GM12878 (cell line): ENCODE results near the gene PGM5. TPM values are rescaled to one million over a fixed set of nuclear protein-coding genes. Genes with fewer than 3 reads are reported as not detected.

Source experiments
- ATAC-seq: fragments of 200-7000 bp; cut with Tn5 transposase; 3 replicates; pipeline ENCODE4 v1.9.1; 2020; ENCODE audit warnings: mild to moderate bottlenecking, moderate library complexity
- BruUV-seq: library from RNA; stranded (reverse); fragments of 400-500 nt; replicated peaks from 2 replicates; lab custom pipeline; 2021; lab: Mats Ljungman, UMichigan
- CTCF ChIA-PET: fragments of 300-600 bp; sonication (Branson Sonifier 250); formaldehyde crosslinking; extraction: SDS; loops from one replicate; lab custom pipeline; 2021; ENCODE audit warnings: inconsistent platforms; lab: Yijun Ruan, JAX
- POLR2A ChIA-PET: fragments of 350-600 bp; formaldehyde crosslinking; extraction: SDS; loops from one replicate; lab custom pipeline; 2021; ENCODE audit warnings: inconsistent platforms; lab: Charles Lee
- RAD21 ChIA-PET: fragments of 300-600 bp; sonication (Branson Sonifier 250); formaldehyde crosslinking; loops from one replicate; lab custom pipeline; 2023; ENCODE audit warnings: antibody characterized with exemption; ENCODE audit not compliant: unreplicated experiment; lab: Charles Lee
- SMC1A ChIA-PET: fragments of 300-600 bp; sonication (Branson Sonifier 250); formaldehyde crosslinking; loops from one replicate; lab custom pipeline; 2023; ENCODE audit not compliant: unreplicated experiment, uncharacterized antibody; lab: Charles Lee
- DNase-seq: peaks from one replicate; pipeline ENCODE4 v3.0.0-alpha.2; 2011; ENCODE audit warnings: low read depth, low spot score
- FAIRE-seq: peaks from 3 replicates; lab custom pipeline; 2011; peaks lifted over from hg19 to GRCh38; lab: Jason Lieb, UNC
- H2AFZ ChIP-seq: 2 replicates; pipeline ENCODE4 v1.6.0; 2011; ENCODE audit warnings: low read depth, low read length, control low read depth; ENCODE audit not compliant: control insufficient read depth
- H3K27ac ChIP-seq: 2 replicates; pipeline ENCODE4 v1.5.1; 2011; ENCODE audit warnings: control low read depth; ENCODE audit not compliant: control insufficient read depth, insufficient read depth
- H3K27me3 ChIP-seq, 2 experiments: replicated peaks in 1 of 2; 2 replicates each; pipeline versions ENCODE4 v1.6.0 to v1.6.1; 2011; ENCODE audit warnings: low read length in 1 of 2; ENCODE audit not compliant: control insufficient read depth in 2 of 2, insufficient read depth in 2 of 2
- H3K36me3 ChIP-seq, 2 experiments: 2 replicates each; pipeline ENCODE4 v1.5.1; 2011; ENCODE audit warnings: low read length in 1 of 2; ENCODE audit not compliant: control insufficient read depth in 2 of 2, insufficient read depth in 2 of 2
- H3K4me1 ChIP-seq: 2 replicates; pipeline ENCODE4 v1.6.1; 2011; ENCODE audit warnings: mild to moderate bottlenecking, low read length, moderate library complexity, mixed read lengths; ENCODE audit not compliant: control insufficient read depth, insufficient read depth
- H3K4me2 ChIP-seq: 2 replicates; pipeline ENCODE4 v1.6.0; 2011; ENCODE audit warnings: control low read depth; ENCODE audit not compliant: control insufficient read depth, insufficient read depth
- H3K4me3 ChIP-seq: fragments of 200-600 bp; sonication (generic); 2 replicates; pipeline ENCODE4 v1.5.1; 2016
- H3K79me2 ChIP-seq: 2 replicates; pipeline ENCODE4 v1.6.0; 2011; ENCODE audit warnings: low read length; ENCODE audit not compliant: control insufficient read depth, insufficient read depth
- H3K9ac ChIP-seq: 2 replicates; pipeline ENCODE4 v1.8.0; 2011; ENCODE audit warnings: low read length, control low read depth, mixed read lengths; ENCODE audit not compliant: control insufficient read depth, insufficient read depth
- H3K9me3 ChIP-seq: replicated peaks from 3 replicates; pipeline ENCODE4 v1.5.1; 2011; ENCODE audit warnings: mild to moderate bottlenecking, low read length; ENCODE audit not compliant: control insufficient read depth, insufficient read depth
- H4K20me1 ChIP-seq: 2 replicates; pipeline ENCODE4 v1.6.0; 2011; ENCODE audit not compliant: control insufficient read depth, insufficient read depth
- CHD2 ChIP-seq: IDR thresholded peaks from 2 replicates; pipeline ENCODE4 v1.6.1; 2011; ENCODE audit warnings: low read depth, low read length, improper control_type of control experiment, borderline replicate concordance
- CHD4 ChIP-seq: fragments of 200-600 bp; sonication (generic); IDR thresholded peaks from 2 replicates; pipeline ENCODE4 v1.6.1; 2016; ENCODE audit warnings: mild to moderate bottlenecking
- FOXM1 ChIP-seq: IDR thresholded peaks from 2 replicates; pipeline ENCODE4 v1.6.1; 2012; ENCODE audit warnings: low read depth, mild to moderate bottlenecking, inconsistent platforms, low read length, moderate library complexity
- GABPA ChIP-seq: IDR thresholded peaks from 2 replicates; pipeline ENCODE4 v1.6.1; 2014; ENCODE audit warnings: antibody characterized with exemption, low read depth, mild to moderate bottlenecking, inconsistent platforms
- MEF2A ChIP-seq: IDR thresholded peaks from 2 replicates; pipeline ENCODE4 v1.6.1; 2011; ENCODE audit warnings: low read depth, mild to moderate bottlenecking, low read length, moderate library complexity; ENCODE audit not compliant: insufficient read depth
- MTA3 ChIP-seq: IDR thresholded peaks from 2 replicates; pipeline ENCODE4 v1.6.1; 2012; ENCODE audit warnings: low read length, inconsistent platforms, borderline replicate concordance
- NFXL1 ChIP-seq: fragments of 450-650 bp; IDR thresholded peaks from 2 replicates; pipeline ENCODE4 v1.6.1; 2017; ENCODE audit warnings: antibody characterized with exemption, mild to moderate bottlenecking, borderline replicate concordance
- RBBP5 ChIP-seq: fragments of 200-600 bp; sonication (generic); conservative IDR thresholded peaks from 2 replicates; pipeline ENCODE4 v1.6.1; 2016
- RELA ChIP-seq: fragments of 450-650 bp; IDR thresholded peaks from 2 replicates; pipeline ENCODE4 v1.8.0; 2014; ENCODE audit warnings: borderline replicate concordance; ENCODE audit not compliant: partially characterized antibody
- SIX5 ChIP-seq: IDR thresholded peaks from 2 replicates; pipeline ENCODE4 v1.6.1; 2011; ENCODE audit warnings: mild to moderate bottlenecking, low read depth, low read length, moderate library complexity; ENCODE audit not compliant: severe bottlenecking
- SUPT20H ChIP-seq: IDR thresholded peaks from 2 replicates; pipeline ENCODE4 v1.6.1; 2011; ENCODE audit warnings: low read depth, mild to moderate bottlenecking, low read length, moderate library complexity, borderline replicate concordance; ENCODE audit not compliant: control insufficient read depth
- TBL1XR1 ChIP-seq: IDR thresholded peaks from 2 replicates; pipeline ENCODE4 v1.6.1; 2012; ENCODE audit warnings: low read depth, low read length, improper control_type of control experiment
- TCF7 ChIP-seq: IDR thresholded peaks from 2 replicates; pipeline ENCODE4 v1.6.1; 2014; ENCODE audit warnings: antibody characterized with exemption, borderline replicate concordance
- YBX1 ChIP-seq: fragments of 450-650 bp; IDR thresholded peaks from 2 replicates; pipeline ENCODE4 v1.6.1; 2016; ENCODE audit warnings: antibody characterized with exemption
- ZNF622 ChIP-seq: fragments of 450-650 bp; IDR thresholded peaks from 2 replicates; pipeline ENCODE4 v1.6.1; 2017; ENCODE audit warnings: mild to moderate bottlenecking, inconsistent platforms
- ZZZ3 ChIP-seq: IDR thresholded peaks from 2 replicates; pipeline ENCODE4 v1.6.1; 2011; ENCODE audit warnings: low read depth; ENCODE audit not compliant: control insufficient read depth, insufficient read length
- WGBS: methylation state at CpG from one replicate; pipeline ENCODE4 v1.1.6; 2016; ENCODE audit warnings: low lambda C conversion rate; ENCODE audit not compliant: insufficient replicate concordance, insufficient coverage; ENCODE audit errors: missing lambda C conversion rate; 5-methylcytosine and 5-hydroxymethylcytosine counted together
- in situ Hi-C: fragments of 300-500 bp; cut with MboI; formaldehyde crosslinking; loops from 9 replicates; pipeline ENCODE4 v1.14.3; 2018; ENCODE audit warnings: mixed read lengths
- intact Hi-C: fragments of 100-400 bp; cut with micrococcal nuclease; formaldehyde crosslinking; loops from one replicate; pipeline ENCODE4 v1.14.2; 2022; ENCODE audit not compliant: unreplicated experiment
- polyA plus RNA-seq, 11 experiments: library from polyadenylated mRNA; depleted of rRNA in 4 of 11; unstranded in 6 of 11; stranded (reverse) in 5 of 11; fragments of >200 nt; fragmentation: Nextera tagmentation in 4 of 11; fragmentation: Illumina TruSeq in 1 of 11; extraction: Ambion mirVana in 4 of 11; extraction: Trizol in 1 of 11; gene quantifications; 1 replicate in 1 of 11; 2 replicates in 10 of 11; pipeline versions ENCODE4 v1.2.1 to v1.2.3, GENCODE V29; 2011 to 2016; ENCODE audit warnings: inconsistent platforms in 2 of 11, missing spikeins in 2 of 11, low read depth in 1 of 11
- total RNA-seq, 4 experiments: library from RNA; depleted of rRNA in 3 of 4; stranded (reverse); fragments of >200 nt in 3 of 4; fragmentation: Illumina TruSeq in 1 of 4; extraction: Trizol in 1 of 4; gene quantifications; 2 replicates each; pipeline versions ENCODE4 v1.2.1 to v1.2.3, GENCODE V29; 2013 to 2021
- TF ChIP-seq, protein P1 (sequence below): IDR thresholded peaks from 2 replicates; pipeline ENCODE4 v1.6.1; 2011; ENCODE audit warnings: borderline replicate concordance, low read depth, mild to moderate bottlenecking, moderate library complexity, low read length; ENCODE audit not compliant: insufficient read depth, poor library complexity, severe bottlenecking
- TF ChIP-seq, protein P2 (sequence below): fragments of 450-650 bp; IDR thresholded peaks from 2 replicates; pipeline ENCODE4 v1.6.1; 2014; ENCODE audit warnings: mild to moderate bottlenecking
- TF ChIP-seq, protein P3 (sequence below): fragments of 150-350 bp; IDR thresholded peaks from 2 replicates; pipeline ENCODE4 v1.6.1; 2014; ENCODE audit warnings: mild to moderate bottlenecking, low read depth, low read length

PGM5 gene
- total and polyA plus RNA-seq, 10 of the 15 experiments (the other 5 are each of a cell fraction or from before 2014, with no cell fraction given): 0.28 to 0.73 TPM; not detected in 8

DNA sequence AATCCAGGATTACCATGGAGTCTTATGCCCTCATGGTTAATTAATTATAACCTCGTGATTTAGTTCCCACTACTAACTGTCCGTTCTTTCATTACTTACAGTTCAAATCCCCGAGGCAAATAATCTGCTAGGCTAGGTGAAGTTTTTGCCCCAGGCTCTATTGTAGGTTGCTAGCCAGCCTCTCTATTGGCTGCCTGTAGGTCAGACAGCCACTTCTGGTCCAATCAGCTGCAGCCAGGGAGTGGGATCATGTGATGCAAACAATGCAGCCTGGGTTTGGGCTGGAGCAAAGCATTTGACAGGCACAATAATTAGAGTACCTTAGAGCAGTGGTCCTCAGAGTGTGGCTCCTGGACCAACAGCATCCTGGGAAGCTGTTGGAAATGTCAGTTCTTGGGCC, 166.5 kb downstream of the PGM5 start:
- no peaks in the 10 kb centered on the region for H3K79me2 ChIP-seq
- DNase-seq: no peak
- WGBS: 57% methylated on average over 3 of the region's 3 CpGs
- no peak overlapping the region for H3K9ac ChIP-seq
- H3K27ac ChIP-seq: no peak overlapping the region
- TF ChIP-seq RBBP5: no peak
- no peak for TF ChIP-seq CHD2
- TF ChIP-seq TBL1XR1: no peak
- TF ChIP-seq, protein P1, sequence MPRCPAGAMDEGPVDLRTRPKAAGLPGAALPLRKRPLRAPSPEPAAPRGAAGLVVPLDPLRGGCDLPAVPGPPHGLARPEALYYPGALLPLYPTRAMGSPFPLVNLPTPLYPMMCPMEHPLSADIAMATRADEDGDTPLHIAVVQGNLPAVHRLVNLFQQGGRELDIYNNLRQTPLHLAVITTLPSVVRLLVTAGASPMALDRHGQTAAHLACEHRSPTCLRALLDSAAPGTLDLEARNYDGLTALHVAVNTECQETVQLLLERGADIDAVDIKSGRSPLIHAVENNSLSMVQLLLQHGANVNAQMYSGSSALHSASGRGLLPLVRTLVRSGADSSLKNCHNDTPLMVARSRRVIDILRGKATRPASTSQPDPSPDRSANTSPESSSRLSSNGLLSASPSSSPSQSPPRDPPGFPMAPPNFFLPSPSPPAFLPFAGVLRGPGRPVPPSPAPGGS: no peak
- no peak for TF ChIP-seq CHD4
- no peak for TF ChIP-seq NFXL1
- TF ChIP-seq ZZZ3: no peak
- no peak for TF ChIP-seq MTA3
- TF ChIP-seq MEF2A: no peak
- no peak for TF ChIP-seq TCF7
- no peak for TF ChIP-seq RELA
- no peak for TF ChIP-seq YBX1
- TF ChIP-seq SUPT20H: no peak
- no peak for TF ChIP-seq FOXM1
- TF ChIP-seq, protein P2, sequence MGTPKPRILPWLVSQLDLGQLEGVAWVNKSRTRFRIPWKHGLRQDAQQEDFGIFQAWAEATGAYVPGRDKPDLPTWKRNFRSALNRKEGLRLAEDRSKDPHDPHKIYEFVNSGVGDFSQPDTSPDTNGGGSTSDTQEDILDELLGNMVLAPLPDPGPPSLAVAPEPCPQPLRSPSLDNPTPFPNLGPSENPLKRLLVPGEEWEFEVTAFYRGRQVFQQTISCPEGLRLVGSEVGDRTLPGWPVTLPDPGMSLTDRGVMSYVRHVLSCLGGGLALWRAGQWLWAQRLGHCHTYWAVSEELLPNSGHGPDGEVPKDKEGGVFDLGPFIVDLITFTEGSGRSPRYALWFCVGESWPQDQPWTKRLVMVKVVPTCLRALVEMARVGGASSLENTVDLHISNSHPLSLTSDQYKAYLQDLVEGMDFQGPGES: no peak
- no peak for TF ChIP-seq ZNF622
- TF ChIP-seq, protein P3, sequence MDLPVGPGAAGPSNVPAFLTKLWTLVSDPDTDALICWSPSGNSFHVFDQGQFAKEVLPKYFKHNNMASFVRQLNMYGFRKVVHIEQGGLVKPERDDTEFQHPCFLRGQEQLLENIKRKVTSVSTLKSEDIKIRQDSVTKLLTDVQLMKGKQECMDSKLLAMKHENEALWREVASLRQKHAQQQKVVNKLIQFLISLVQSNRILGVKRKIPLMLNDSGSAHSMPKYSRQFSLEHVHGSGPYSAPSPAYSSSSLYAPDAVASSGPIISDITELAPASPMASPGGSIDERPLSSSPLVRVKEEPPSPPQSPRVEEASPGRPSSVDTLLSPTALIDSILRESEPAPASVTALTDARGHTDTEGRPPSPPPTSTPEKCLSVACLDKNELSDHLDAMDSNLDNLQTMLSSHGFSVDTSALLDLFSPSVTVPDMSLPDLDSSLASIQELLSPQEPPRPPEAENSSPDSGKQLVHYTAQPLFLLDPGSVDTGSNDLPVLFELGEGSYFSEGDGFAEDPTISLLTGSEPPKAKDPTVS: no peak
- no peak for TF ChIP-seq GABPA
- TF ChIP-seq SIX5: no peak
- TF ChIP-seq, all 136 proteins: peak for 0
- H3K4me2 ChIP-seq: no peak overlapping the region
- peaks cover 1% of the 10 kb centered on the region; the same call in 2 of the 3 replicates for H3K9me3 ChIP-seq
- no peaks in the 10 kb centered on the region for H3K4me1 ChIP-seq
- ChIA-PET SMC1A (no interaction called here), CTCF (no interaction called here), RAD21 (no interaction called here), POLR2A (no interaction called here)
- in situ Hi-C loops: no loop called here
- no peak for FAIRE-seq
- BruUV-seq: no TSS peak
- H2AFZ ChIP-seq: no peak overlapping the region
- intact Hi-C loops: no loop called here
- ATAC-seq: no peak
- no peaks in the 10 kb centered on the region for H4K20me1 ChIP-seq
- no peaks in the 10 kb centered on the region for H3K36me3 ChIP-seq
- H3K27me3 ChIP-seq: no peaks in the 10 kb centered on the region; a peak in 1 of 4 replicates
- H3K4me3 ChIP-seq: no peak overlapping the region
